HEK293T (cell line): ENCODE data around the gene ARL4A.

ENCODE experiments used
- BHLHE40 ChIP-seq: fragments of 450-650 bp; IDR thresholded peaks from 2 replicates; pipeline ENCODE4 v1.6.1; 2016; ENCODE audit warnings: mild to moderate bottlenecking, moderate library complexity, borderline replicate concordance
- ELF4 ChIP-seq: fragments of 450-650 bp; IDR thresholded peaks from 2 replicates; pipeline ENCODE4 v1.6.1; 2017; ENCODE audit warnings: antibody characterized with exemption
- FOXK2 ChIP-seq: fragments of 450-650 bp; IDR thresholded peaks from 2 replicates; pipeline ENCODE4 v1.6.1; 2016; ENCODE audit warnings: mild to moderate bottlenecking
- HDGF ChIP-seq: fragments of 450-650 bp; IDR thresholded peaks from 2 replicates; pipeline ENCODE4 v1.6.1; 2017; ENCODE audit warnings: antibody characterized with exemption, borderline replicate concordance
- L3MBTL2 ChIP-seq: fragments of 450-650 bp; conservative IDR thresholded peaks from 2 replicates; pipeline ENCODE4 v1.6.1; 2016; ENCODE audit warnings: mild to moderate bottlenecking
- NFRKB ChIP-seq: fragments of 450-650 bp; IDR thresholded peaks from 2 replicates; pipeline ENCODE4 v1.6.1; 2016; ENCODE audit warnings: mild to moderate bottlenecking, moderate library complexity
- SP1 ChIP-seq: fragments of 450-650 bp; IDR thresholded peaks from 2 replicates; pipeline ENCODE4 v1.6.1; 2017
- TARDBP ChIP-seq: fragments of 450-650 bp; IDR thresholded peaks from 2 replicates; pipeline ENCODE4 v1.6.1; 2016
- TF ChIP-seq, protein P1 (sequence below): fragments of 450-650 bp; IDR thresholded peaks from 2 replicates; pipeline ENCODE4 v1.6.1; 2016

DNA sequence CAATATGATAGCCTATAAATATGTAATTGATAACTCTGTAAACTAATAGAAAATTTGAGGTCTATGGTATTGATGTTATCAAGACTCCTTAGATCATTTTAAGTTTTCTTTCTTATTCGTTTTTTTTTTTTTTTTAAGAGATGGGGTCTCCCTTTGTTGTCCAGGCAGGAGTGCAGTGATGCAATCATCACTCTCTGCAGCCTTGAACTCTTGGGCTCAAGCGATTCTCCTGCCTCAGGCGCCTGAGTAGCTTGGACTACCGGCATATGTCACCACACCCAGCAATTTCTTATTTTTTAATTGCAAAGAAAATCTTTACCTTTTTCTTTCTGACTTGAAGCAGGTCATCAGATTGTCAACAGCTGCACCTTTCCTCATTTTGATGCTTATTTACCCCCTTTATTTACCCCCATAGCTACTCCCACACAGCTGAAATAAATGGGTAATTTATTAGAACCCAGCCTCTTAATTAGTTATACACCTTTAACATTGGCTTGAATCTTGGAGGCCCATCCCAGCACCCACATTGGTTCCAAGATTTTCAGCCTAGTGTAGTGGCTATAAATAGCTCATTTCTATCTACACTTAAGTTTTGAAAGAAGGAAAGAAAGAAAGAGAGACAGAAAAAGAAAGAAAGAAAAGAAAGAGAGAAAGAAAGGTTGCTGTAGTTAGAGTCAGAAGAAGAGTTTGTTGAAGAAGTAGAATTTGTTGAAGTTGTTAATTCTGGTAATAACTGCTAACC is 38.3 kb downstream of the ARL4A start:
- TF ChIP-seq FOXK2 (no peak), BHLHE40 (no peak), SP1 (no peak), ELF4 (no peak), HDGF (no peak), L3MBTL2 (no peak), NFRKB (no peak), TARDBP (no peak)
- TF ChIP-seq, protein P1, sequence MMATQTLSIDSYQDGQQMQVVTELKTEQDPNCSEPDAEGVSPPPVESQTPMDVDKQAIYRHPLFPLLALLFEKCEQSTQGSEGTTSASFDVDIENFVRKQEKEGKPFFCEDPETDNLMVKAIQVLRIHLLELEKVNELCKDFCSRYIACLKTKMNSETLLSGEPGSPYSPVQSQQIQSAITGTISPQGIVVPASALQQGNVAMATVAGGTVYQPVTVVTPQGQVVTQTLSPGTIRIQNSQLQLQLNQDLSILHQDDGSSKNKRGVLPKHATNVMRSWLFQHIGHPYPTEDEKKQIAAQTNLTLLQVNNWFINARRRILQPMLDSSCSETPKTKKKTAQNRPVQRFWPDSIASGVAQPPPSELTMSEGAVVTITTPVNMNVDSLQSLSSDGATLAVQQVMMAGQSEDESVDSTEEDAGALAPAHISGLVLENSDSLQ, result no peak
